GM13977 (cell line): ENCODE measurements around the gene TNFSF12.
A peak's percentile ranks its signal among the peaks of the same experiment; 100 is the strongest.

Source experiments
- DNase-seq: peaks from one replicate; pipeline ENCODE4 v3.0.0; 2012; ENCODE audit warnings: low spot score
- in situ Hi-C: fragments of 300-500 bp; cut with MboI; formaldehyde crosslinking; loops from one replicate; pipeline ENCODE4 v1.12.0; 2022; ENCODE audit warnings: low sequenced_read_pairs, low pct_unique_long_range_greater_than_20kb, mixed read lengths, inconsistent platforms; ENCODE audit not compliant: unreplicated experiment
- TF ChIP-seq, protein P1 (sequence below): IDR thresholded peaks from 2 replicates; pipeline ENCODE4 v1.5.1; 2012; ENCODE audit warnings: mild to moderate bottlenecking, control low read depth; ENCODE audit not compliant: insufficient read depth; ENCODE audit errors: extremely low read depth, missing control alignments

TNFSF12 gene

DNA sequence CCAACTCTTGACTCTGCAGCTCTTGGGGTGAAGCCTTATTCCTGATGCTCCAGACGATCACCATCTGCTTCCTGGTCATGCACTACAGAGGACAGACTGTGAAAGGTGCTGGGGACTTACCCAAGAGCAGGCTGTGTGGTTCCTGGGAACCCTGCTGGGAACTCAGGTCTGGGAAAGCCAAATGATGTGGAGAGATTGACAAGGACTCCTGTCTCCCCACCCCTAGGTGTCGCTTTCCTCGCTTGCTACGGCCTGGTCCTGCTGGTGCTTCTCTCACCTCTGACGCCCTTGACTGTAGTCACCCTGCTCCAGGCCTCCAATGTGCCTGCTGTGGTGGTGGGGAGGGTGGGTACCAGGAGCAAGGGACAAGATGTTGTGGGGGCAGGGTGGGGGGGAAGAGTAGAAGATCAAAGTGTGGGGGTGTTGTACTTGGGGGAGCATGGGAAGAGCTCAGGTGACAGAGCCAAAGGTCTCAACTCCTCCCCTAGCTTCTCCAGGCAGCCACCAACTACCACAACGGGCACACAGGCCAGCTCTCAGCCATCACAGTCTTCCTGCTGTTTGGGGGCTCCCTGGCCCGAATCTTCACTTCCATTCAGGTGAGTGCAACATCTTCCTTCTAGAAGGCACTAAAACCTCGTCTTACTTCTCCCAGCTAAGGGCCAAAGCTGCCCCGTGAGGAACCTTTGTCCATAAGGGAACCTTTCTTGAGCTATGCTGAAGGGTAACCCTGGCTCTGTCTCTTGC lies 38.0 kb downstream of the TNFSF12 start:
- in situ Hi-C loops: no loop called here
- TF ChIP-seq, protein P1, sequence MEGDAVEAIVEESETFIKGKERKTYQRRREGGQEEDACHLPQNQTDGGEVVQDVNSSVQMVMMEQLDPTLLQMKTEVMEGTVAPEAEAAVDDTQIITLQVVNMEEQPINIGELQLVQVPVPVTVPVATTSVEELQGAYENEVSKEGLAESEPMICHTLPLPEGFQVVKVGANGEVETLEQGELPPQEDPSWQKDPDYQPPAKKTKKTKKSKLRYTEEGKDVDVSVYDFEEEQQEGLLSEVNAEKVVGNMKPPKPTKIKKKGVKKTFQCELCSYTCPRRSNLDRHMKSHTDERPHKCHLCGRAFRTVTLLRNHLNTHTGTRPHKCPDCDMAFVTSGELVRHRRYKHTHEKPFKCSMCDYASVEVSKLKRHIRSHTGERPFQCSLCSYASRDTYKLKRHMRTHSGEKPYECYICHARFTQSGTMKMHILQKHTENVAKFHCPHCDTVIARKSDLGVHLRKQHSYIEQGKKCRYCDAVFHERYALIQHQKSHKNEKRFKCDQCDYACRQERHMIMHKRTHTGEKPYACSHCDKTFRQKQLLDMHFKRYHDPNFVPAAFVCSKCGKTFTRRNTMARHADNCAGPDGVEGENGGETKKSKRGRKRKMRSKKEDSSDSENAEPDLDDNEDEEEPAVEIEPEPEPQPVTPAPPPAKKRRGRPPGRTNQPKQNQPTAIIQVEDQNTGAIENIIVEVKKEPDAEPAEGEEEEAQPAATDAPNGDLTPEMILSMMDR: peak; percentile 7
- no peak for DNase-seq

DNA sequence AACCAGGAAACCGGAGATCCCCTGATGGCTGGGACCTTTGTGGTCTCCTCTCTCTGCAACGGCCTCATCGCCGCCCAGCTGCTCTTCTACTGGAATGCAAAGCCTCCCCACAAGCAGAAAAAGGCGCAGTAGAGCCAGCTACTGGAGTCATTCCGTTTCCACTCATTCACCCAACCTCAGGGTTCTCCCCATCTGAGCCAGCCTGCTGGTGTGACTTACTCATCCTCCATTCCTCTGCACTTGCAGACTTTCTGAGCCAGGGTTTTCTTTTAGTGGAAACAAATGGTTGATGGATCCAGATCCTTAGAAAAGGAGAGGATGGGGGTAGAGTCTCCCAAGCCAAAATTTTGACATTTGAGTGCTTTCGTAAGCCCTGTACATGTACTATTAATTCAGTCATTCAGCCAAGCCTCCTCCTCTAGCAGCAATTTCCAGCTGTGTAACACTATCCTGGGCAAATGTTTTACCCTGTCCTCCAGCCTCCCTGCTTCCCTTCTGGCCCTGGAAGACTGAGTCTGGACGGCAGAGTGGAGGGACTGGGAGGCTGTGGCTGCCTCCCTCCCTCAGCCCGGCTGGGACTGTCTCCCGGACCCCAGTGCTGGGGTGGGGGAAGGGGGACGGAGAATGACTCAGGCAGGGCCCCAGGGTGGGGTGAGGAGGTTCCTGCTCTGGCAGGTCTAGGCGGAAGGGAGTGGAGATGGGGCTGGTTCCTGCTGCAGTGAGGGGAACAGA lies 38.7 kb downstream of the TNFSF12 start:
- DNase-seq: no peak
- TF ChIP-seq, protein P1: no peak
- in situ Hi-C loops: no loop called here

DNA sequence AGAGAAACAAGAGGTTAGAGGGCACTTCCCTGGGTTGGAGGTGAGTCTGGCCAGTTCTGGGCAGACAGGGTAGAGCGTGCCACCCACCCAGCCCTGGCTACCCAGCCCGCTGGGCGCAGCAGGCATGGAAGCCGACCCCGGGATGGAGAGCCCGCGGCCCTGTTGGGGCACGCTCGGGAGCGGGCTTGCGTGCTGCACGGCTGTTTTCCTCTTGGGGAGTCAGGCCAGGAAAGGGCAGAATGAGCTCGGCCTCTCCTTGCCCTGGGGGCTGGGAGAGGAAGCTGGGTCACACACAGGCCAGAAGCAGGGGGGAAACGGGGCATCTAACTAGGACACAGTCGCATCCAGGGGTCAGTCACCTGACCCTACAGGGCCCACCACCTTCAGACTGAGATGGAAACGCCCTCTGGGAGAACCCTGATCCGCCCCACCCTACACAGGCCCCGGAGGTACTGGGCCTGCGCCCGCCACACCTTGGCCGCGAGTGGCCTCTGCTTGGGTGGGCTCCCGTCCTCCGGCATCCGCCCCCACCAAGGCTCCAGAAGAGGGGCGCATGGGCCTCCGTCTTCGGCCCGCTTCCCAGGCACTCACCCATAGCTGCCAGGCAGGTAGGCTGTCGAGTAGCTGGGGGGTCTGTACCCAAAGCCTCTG lies 39.8 kb downstream of the TNFSF12 start:
- TF ChIP-seq, protein P1: no peak
- in situ Hi-C loops: no loop called here
- DNase-seq: peak; percentile 42

DNA sequence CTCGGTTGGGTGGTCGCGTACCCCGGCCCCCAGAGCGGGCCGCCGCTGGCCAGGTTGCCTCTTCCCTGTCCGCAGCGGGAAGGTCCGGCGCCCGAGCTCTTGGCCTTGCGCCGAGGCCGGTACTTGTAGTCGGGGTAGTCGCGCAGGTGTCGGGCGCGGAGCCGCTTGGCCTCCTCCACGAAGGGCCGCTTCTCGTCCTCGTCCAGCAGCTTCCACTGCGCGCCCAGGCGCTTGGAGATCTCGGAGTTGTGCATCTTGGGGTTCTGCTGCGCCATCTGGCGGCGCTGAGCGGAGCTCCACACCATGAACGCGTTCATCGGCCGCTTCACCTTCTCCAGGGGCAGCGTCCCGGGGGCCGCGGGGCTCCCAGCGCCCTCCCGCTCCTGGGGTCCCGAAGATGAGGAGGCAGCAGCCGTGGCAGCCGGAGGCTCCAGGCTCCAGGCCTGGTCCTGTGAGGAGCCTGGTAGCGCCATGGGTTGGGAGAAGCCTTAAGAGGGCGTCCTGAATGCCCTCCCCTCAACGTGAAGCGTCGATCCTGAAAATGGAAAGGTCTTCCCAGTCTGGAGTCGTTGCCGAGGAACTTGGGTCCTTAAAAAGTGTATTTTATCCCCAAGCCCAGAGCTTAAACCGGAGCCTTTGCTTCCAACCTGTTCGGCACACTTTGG lies 40.5 kb downstream of the TNFSF12 start:
- TF ChIP-seq, protein P1: peak; percentile 81
- in situ Hi-C loops: no loop called here
- peak; percentile 90 for DNase-seq

DNA sequence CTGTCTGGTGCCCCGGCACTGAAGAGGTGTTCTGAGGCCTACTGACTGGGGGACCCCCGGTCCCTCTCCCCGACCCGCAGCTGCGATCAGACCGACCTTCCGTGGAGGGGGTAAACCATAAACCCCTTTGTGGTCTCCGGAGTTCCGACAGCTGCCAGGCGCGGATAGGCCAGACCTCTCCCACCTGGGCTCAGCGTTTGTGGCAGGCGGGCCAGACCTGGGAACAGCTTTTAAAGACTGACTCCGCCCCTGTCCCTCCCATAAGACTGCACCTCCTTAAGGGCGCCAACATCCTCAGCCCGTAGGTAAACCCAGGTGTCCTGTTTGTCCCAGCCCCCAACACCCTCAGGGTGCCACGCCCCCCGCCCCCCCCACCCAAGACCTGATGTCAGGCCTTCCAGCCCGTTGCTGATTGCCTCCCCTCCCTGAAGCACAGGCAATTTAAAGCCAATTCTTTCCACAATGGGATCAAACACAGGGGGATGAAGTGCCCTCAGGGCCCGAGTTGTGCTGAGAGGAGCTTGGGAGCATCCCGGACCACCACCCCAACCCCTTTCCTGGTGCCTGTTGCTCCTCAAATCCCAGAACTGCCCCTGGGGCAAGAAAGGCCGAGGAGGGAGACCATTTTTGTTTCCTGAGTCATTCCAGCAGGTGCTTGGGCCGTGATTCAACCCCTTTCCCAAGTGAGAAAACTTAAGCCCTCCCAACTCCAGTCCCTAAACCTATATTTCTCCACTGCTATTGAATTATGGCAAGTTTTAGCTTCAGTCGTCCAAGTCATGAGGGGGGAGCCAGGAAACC lies 41.2 kb downstream of the TNFSF12 start, which contains the start of gene SOX15:
Gene SOX15 (minus strand): TSS at position 204 of the 801 bp plus-strand sequence. CDS start 418 bp downstream, outside the sequence.
- in situ Hi-C loops: no loop called here
- TF ChIP-seq, protein P1: no peak
- no peak for DNase-seq
